Measurements from ENCODE around the gene FES.

GRCh38 chr15:90863987-90864386 is 20.3 kb upstream of the FES start:
- TF ChIP-seq POLR2A (IDR thresholded peaks at IDR 0.05) (no peak), CTCF (IDR thresholded peaks at IDR 0.05) (no peak)
